ENCODE results near the gene NELL1.

- TF ChIP-seq, protein P1, sequence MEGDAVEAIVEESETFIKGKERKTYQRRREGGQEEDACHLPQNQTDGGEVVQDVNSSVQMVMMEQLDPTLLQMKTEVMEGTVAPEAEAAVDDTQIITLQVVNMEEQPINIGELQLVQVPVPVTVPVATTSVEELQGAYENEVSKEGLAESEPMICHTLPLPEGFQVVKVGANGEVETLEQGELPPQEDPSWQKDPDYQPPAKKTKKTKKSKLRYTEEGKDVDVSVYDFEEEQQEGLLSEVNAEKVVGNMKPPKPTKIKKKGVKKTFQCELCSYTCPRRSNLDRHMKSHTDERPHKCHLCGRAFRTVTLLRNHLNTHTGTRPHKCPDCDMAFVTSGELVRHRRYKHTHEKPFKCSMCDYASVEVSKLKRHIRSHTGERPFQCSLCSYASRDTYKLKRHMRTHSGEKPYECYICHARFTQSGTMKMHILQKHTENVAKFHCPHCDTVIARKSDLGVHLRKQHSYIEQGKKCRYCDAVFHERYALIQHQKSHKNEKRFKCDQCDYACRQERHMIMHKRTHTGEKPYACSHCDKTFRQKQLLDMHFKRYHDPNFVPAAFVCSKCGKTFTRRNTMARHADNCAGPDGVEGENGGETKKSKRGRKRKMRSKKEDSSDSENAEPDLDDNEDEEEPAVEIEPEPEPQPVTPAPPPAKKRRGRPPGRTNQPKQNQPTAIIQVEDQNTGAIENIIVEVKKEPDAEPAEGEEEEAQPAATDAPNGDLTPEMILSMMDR (IDR thresholded peaks at IDR 0.05; ENCODE audit: low read depth, low read length, poor library complexity, severe bottlenecking): no peak
- TF ChIP-seq EZH2phosphoT487 (IDR thresholded peaks at IDR 0.05; ENCODE audit: borderline replicate concordance, low read length): no peak
Observed at GRCh38 chr11:21133244-21133643, 463.9 kb downstream of the NELL1 start.
